GM10266 (cell line): ENCODE results near the gene MICAL2.

ENCODE experiments used
- DNase-seq: peaks from one replicate; pipeline ENCODE4 v3.0.0; 2012; ENCODE audit errors: extremely low spot score
- CTCF ChIP-seq: IDR thresholded peaks from 2 replicates; pipeline ENCODE4 v1.5.1; 2012; ENCODE audit warnings: mild to moderate bottlenecking, low read depth; ENCODE audit not compliant: control insufficient read depth, insufficient read depth; ENCODE audit errors: missing control alignments

The MICAL2 gene

GRCh38 chr11:12163181-12163941 lies 53.0 kb downstream of the MICAL2 start:
- TF ChIP-seq CTCF = no peak
- DNase-seq = no peak

- TF ChIP-seq CTCF = no peak
- DNase-seq = no peak
Observed at GRCh38 chr11:12164061-12165014, 53.9 kb downstream of the MICAL2 start.

GRCh38 chr11:12165237-12165875 lies 55.0 kb downstream of the MICAL2 start:
- no peak for DNase-seq
- no peak for TF ChIP-seq CTCF

GRCh38 chr11:12166299-12167060 lies 56.1 kb downstream of the MICAL2 start:
- DNase-seq = no peak
- no peak for TF ChIP-seq CTCF

GRCh38 chr11:12167061-12168000 lies 56.9 kb downstream of the MICAL2 start:
- DNase-seq = no peak
- no peak for TF ChIP-seq CTCF

- no peak for TF ChIP-seq CTCF
- DNase-seq = no peak
Observed at GRCh38 chr11:12168114-12168513, 57.7 kb downstream of the MICAL2 start.
